ENCODE measurements around the gene THBS3.
"Not testable (repeated sequence)": the region's sequence is repeated elsewhere in the genome, so short reads cannot be mapped to it uniquely, and the experiment has no call there.

The THBS3 gene

DNA sequence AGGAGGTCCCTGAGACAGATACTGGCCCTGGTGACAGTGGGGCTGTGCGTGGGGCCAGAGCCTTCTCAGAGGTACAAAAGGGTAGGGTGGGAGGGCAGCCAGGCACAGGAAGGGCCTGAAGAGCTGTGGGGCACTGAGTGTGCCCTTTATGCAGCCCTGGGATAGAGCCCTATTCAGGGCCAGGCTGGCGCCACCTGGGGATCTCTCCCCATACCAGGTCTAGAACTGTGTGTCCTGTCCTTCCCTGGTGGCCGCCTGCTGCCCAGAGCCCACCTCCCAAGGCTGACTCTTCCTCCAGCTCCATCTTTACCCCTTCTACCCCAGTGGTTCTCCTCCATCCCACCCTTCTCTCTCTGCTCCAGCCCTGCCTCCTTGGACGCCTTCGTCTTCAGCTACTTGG, 25.8 kb upstream of the THBS3 start:
- not testable (repeated sequence) for DNase-seq

DNA sequence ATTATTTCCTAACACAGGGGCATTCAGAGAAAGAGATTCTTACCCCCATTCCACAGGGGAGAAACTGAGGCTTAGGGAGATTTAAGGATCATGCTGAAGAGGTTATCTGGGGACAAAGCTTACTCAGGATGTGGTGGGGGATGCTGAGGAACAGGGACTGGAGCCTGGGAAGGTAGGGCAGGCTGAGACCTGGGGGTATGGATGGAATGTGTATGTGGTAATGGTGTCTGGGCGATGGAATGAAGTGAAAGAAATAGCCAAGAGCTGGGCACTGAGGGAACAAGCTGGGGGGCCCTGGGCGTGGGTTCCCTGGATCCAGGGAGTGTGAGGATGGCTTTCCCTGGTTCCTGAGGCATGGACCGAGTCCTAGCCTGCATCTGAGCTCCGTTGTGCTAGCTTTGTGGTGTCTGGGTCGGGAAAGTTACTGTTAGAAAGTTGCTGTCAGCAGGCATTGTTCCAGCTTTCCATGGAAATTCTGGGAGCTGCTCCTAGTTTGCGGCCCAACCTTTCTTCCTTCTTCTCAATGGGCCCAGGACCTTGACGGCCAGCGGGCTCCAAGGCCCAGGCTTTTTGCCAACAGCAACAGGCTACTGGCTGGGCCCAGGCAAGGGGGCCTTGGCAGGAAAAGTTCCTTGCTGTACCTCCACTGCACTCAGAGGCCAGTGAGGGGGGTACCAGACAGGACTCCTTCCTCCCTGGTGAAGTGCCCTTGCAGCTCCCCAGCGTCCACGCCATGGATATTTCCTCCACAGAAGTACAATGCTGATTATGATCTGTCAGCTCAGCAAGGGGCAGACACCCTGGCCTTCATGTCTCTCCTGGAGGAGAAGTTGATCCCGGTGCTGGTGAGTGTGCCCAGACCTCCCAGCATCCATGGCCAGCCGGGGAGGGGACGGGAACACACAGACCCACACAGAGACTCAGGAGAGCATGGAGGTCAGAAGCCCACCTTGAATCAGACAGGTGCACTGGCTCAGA, 24.6 kb upstream of the THBS3 start:
- DNase-seq, result not testable (repeated sequence)

DNA sequence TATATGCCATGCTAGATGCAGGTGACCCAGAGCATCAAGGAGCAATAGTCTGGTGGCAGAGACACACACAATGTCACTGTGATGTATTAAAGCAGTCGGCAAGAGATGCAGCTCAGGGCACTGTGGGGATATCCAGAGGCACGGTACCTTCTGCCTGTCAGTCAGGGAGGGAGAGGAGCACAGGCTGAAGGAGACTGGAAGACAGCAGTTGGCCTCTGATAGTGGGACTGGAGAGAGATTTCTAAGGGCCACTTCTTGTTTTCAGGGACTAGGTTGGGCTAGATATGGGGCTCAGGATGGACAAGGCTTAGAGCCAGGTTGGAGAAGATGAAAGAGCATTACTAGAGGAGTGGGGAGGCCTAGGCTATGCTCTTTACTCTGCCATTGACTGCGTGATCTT, 23.6 kb upstream of the THBS3 start:
- DNase-seq, result not testable (repeated sequence)

DNA sequence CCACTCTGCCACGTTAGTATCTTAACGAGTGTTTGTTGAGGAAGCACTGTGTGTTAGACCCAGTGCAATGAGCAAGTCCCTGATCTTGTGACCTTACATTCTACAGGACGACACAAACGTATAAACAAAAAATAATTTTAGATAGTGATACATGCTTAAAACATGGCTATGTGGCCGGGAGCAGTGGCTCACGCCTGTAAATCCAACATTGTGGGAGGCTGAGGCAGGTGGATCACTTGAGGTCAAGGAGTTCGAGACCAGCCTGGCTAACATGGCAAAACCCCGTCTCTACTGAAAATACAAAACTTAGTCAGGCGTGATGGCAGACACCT, 20.4 kb upstream of the THBS3 start:
- no peak for DNase-seq

DNA sequence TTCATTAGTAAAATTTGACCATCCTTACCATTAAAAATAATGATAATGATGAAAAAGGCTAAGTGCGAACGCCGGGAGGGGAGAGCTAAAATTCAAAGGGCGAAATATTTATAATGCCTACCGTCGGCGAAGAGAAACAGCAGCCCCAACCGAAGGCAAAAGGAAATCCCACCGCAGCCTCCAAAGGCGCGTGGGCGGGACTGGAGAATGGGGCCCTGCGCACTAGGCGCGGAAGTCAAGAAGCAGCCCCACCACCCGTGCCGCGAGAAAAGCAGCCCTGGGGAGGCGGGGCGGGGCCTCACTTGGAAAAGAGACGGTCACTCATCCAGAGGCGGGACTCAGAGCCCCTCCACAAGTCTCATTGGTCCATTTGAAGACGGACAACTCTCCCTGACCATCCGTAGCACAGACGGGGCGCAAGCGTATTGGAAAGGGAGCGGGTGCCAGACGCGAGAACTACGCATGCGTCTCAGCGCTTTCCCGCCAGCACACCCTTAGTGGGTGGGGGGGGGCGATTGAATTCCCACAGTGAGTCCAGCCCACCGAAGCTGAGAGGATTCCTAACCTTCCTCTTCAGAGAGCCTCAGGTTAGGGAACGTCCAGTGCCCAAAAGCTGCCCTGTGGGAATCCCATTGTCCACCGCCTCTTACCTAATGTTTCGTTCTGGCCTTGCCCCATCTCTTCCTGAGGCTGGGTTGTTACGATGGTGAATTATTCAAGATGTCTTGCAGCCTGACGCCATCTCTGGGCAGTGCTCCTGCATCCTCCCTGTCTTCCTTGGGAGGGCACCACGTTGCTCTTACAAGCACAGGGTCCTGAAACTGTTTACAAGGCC, 19.8 kb upstream of the THBS3 start:
- peak; percentile 98 for DNase-seq

DNA sequence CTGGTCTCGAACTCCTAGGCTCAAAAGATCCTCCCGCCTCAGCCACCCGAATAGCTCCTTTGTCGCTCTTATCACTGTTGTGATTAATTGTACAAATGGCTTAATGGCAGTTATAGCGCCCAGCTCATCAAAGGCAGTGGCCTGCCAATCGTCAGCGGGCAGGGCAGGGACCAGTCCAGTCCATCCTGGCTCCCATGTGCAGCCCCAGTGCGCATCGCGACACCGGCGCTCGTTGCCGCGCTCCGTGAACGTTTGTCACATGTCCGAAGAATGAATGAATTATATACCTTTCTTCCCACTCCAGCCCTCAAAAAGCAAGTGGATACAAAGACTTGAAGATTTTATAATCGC, 19.2 kb upstream of the THBS3 start:
- no peak for DNase-seq

DNA sequence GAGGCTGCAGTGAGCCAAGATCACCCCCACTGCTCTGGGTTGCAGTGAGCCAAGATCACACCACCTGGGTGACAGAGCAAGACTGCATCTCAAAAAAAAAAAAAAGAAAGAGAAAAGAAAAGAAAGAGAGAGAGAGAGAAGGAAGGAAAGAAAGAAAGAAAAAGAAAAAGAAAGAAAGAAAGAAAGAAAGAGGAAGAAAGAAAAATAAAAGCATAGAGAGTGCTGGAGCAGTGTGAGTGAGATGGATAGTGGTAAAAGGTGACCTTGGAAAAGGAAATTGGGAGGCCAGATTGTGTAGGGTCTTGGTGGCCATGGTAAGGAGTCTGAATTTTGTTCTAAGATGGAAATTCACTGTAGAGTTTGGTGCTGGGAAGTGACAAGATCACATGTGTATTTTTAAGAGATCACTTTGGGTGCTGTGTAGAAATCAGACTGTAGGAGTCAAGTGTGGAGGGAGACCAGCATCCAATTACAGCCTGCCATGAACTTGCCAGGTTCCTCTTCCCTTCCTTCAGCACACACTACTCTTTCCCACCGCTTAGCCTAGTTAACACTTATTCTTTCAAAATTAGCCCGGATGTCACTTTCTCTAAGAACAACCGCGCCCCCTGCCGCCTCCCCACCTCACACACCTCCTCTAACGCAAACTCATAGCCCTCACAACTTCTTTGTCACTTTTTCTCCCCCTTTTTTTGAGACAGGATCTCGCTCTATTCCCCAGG, 18.7 kb upstream of the THBS3 start:
- peak; percentile 83 for DNase-seq

DNA sequence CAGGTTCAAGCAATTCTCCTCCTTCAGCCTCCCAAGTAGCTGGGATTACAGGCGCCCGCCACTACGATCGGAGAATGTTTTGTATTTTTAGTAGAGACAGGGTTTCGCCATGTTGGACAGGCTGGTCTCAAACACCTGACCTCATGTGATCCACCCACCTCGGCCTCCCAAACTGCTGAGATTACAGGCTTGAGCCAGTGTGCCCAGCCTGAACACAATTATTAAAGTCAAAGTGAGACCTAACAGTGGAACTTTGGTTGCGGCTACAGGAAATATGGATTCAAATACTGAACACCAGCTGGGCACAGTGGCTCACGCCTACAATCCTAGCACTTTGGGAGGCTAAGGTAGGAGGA, 17.7 kb upstream of the THBS3 start:
- not testable (repeated sequence) for DNase-seq

DNA sequence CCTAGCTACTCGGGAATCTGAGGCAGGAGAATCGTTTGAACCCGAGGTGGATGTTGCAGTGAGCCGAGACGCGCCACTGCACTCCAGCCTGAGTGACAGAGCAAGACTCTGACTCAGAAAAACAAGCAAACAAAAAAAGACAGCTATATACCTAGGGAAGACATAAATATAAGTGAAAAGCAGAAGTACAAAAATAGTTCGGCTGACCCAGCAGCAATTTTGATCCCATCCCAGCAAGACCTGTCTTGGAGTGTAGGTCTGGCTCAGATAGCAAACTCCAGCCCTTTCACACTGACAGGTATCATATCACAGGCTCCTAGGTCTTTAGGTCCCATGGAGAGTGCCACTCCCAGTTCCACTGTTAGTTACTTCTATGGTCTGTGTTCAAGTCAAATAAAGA, 15.3 kb upstream of the THBS3 start:
- no peak for DNase-seq

DNA sequence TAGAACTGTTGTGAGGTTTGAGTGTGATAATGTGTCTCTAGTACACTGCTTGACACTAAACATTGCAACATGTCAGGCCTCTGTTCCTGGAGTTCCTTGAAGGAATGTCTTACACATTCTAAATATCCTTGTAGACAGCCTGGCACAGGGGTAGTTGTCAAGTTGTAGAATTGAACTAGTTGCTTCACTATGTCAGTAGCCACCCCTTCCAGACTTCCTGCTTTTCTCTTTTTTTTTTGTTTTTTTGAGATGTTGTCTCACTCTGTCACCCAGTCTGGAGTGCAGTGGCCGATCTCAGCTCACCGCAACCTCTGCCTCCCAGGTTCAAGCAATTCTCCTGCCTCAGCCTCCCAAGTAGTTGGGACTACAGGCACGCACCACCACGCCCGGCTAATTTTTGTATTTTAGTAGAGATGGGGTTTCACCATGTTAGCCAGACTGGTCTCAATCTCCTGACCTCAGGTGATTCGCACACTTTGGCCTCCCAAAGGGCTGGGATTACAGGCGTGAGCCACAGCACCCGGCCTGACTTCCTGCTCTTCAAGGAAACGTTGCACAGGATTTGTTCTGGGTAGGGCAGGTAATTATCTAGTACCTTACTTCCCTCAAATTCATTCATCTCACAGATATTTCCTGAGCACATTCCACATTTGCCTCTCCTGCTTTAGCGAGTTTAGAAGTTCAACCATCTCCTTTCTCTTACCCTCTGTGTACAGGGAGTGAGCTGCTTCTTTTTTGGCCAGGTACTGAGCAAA, 12.7 kb upstream of the THBS3 start:
- DNase-seq, result not testable (repeated sequence)

DNA sequence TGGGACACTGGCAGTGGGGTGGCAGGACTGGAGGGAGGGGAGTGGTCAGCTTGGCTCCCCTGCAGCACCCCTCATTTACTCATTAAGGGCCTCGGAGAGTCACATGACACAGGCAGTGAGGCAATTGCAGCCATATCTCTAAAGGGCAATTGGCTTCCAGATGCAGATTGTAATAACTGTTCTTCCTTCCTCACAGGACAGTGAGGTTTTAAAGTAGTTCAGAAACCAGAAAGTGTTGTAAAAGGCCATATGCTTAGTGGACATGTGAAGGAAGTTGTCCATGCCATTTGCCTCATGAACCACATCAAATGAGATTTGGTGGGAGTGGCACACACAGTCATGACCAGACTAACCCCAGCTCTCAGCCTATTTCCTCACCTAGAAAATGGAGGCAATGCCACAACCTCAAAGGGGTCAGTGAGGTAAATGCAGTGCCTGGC, 11.9 kb upstream of the THBS3 start:
- no peak for DNase-seq

DNA sequence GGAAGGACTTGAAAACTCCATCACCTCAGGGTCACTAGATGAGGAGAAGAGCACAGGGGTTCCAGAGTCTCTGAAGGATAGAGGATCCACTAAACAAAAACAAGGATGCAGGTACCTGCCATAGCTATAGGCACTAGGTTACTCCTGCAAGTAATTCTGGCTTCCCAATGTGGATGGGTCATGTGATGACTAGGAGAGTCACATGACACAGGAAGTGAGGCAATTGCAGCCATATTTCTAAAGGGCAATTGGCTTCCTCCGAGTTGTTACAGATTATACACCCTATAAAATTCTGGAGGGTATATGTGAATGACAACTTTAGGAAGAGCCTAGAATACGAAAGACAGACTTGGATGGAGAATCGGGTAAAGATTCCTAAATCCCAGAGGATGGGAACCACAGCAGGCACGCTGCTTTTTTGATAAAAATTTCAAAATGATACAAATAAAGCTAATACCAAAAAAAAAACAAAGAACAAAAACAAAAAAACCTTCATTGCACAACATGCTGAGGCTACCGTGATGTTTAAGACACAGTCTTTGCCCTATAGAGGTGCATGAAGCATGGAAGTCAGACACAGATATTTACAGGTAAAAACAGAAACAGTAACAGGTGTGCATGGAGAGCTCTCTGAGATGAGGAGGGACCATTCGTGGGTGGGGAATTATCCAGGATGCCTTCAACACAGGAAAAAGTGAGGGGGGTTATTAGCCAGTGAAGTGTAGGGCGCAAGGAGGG, 11.3 kb upstream of the THBS3 start:
- no peak for DNase-seq

DNA sequence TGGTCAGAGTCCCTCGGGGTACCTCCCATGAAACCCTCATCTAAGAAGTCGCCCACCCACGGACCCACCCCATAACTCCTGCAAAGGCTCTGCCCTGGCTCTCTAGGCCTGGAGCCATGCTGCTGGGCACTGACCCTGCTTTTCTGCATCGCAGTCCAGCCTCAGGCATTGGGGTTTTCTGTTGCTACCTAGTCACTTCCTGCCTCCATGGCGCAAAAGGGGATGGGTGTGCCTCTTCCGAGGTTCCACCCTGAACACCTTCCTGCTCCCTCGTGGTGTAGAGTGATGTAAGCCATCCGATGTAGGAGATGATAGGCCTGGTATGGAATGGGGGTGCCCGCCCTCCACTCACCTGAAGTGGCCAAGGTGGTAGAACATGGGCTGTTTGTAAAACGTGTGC, 7.0 kb upstream of the THBS3 start:
- DNase-seq, result not testable (repeated sequence)

DNA sequence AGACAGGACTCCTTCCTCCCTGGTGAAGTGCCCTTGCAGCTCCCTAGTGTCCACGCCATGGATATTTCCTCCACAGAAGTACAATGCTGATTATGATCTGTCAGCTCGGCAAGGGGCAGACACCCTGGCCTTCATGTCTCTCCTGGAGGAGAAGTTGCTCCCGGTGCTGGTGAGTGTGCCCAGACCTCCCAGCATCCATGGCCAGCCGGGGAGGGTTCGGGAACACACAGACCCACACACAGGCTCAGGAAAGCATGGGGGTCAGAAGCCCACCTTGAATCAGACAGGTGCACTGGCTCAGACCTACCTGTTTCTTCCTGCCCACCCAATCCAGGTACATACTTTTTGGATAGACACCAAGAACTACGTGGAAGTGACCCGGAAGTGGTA, 4.3 kb upstream of the THBS3 start:
- DNase-seq, result not testable (repeated sequence)

DNA sequence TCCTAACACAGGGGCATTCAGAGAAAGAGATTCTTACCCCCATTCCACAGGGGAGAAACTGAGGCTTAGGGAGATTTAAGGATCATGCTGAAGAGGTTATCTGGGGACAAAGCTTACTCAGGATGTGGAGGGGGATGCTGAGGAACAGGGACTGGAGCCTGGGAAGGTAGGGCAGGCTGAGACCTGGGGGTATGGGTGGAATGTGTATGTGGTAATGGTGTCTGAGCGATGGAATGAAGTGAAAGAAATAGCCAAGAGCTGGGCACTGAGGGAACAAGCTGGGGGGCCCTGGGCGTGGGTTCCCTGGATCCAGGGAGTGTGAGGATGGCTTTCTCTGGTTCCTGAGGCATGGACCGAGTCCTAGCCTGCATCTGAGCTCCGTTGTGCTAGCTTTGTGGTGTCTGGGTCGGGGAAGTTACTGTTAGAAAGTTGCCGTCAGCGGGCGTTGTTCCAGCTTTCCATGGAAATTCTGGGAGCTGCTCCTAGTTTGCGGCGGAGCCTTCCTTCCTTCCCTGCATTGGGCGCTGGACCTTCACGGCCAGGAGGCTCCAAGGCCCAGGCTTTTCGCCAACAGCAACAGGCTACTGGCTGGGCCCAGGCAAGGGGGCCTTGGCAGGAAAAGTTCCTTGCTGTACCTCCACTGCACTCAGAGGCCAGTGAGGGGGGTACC, 3.8 kb upstream of the THBS3 start:
- DNase-seq, result not testable (repeated sequence)

DNA sequence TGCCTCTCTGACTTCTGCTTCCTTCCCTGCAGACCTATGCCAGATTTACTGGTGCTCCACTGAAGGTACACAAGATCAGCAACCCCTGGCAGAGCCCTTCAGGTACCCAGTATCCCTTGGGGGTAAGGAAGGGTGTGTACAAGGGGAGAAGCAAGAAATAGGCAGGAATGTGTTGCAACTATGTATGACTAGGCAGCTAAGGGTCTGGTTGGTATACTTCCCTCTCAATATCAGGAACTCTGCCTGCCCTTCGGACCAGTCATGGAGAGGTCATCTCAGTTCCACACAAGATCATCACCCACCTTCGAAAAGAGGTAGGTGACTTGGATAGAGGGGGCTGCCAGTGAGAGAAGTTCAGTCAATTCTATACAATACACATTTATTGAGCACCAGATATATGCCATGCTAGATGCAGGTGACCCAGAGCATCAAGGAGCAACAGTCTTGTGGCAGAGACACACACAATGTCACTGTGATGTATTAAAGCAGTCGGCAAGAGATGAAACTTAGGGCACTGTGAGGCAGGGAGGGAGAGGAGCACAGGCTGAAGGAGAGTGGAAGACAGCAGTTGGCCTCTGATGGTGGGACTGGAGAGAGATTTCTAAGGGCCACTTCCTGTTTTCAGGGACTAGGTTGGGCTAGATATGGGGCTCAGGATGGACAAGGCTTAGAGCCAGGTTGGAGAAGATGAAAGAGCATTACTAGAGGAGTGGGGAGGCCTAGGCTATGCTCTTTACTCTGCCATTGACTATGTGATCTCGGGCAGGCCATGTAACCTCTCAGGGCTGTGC, 2.8 kb upstream of the THBS3 start:
- DNase-seq, result no peak

DNA sequence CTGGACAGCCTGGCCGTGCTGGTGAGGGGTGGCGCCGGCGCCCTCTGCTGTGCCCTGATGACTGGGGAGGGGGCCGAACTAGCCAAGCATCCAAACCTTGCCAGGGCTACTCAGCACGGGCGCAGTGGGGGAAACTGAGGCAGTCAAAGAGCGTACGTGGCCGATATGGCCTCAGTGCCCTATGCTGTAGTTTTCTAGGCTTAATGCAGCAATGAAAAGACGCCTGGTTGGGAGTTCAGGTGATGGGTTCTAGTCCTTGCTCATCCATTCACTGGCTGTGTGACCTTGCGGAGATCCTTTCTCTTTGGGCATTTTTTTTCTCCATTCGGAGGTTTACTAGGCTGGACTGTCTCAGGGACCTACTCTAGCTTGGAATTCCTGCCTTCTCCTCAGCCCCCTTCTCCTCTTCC, 1.6 kb upstream of the THBS3 start:
- no peak for DNase-seq

DNA sequence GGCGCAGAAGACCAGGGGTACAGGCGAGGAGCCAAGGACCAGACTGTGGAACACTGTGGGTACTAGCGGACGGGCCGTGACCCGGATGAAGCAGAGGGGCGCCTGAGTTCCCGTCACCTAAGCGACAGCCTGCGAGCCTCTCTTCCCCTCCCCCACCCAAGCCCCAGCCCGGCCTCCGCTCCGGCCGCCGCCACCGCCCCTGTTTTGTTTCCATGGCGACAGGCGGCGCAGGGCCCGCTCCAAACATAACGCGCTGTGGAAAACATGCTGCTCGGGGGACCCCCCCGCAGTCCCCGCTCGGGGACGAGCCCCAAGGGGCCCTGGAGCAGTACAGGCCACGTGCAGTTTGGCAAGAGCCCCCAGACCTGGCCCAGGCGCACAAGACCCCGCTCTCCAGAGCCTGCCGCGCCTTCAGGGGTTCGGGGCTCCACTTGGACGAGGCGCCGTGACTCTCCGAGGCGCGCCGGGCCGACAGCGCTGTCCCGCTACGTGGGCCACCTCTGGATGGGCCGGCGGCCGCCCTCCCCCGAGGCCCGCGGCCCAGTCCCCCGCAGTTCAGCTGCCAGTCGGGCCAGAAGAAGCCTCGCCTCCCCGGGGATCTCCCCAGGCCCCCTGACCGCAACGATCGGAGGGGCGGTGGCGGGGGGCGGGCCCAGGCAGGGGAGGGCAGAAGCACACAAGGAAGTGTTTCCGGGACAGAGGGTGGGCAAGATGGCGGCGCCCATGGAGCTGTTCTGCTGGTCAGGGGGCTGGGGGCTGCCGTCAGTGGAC, 1.0 kb upstream of the THBS3 start, which contains the start of gene MTX1:
Gene MTX1, plus strand, starts transcription at position 155 of the 771 bp plus-strand sequence. Its CDS starts 110 bp downstream, at position 265.
- DNase-seq, result peak; percentile 63

Data from DMS 273 treated with DMSO at 0.1 percent for 48 hours (cell line).